GM21515 (cell line): ENCODE measurements around the gene SLC47A2.

Experiments used
- ATAC-seq: cut with Tn5 transposase; IDR thresholded peaks from one replicate; pipeline ENCODE4 v1.9.1; 2021; ENCODE audit not compliant: unreplicated experiment

Gene SLC47A2

GRCh38 chr17:19747829-19748806 is 31.7 kb upstream of the SLC47A2 start, which contains the start of gene ALDH3A1:
Gene ALDH3A1, minus strand, starts transcription at chr17:19748298. Its CDS starts 3,169 bp downstream, at chr17:19745129.
- ATAC-seq = no peak

GRCh38 chr17:19747159-19747719 is 30.9 kb upstream of the SLC47A2 start:
- no peak for ATAC-seq

- ATAC-seq = no peak
These were observed 30.1 kb upstream of the SLC47A2 start for GRCh38 chr17:19746517-19746916.

- no peak for ATAC-seq
These were observed 28.8 kb upstream of the SLC47A2 start for GRCh38 chr17:19744922-19745757.

- ATAC-seq = no peak
These were observed 28.1 kb upstream of the SLC47A2 start for GRCh38 chr17:19744492-19744891.

- ATAC-seq = no peak
These were observed 27.0 kb upstream of the SLC47A2 start for GRCh38 chr17:19743101-19744100.

GRCh38 chr17:19742495-19742894 is 26.1 kb upstream of the SLC47A2 start:
- no peak for ATAC-seq

GRCh38 chr17:19741832-19742457 is 25.6 kb upstream of the SLC47A2 start:
- ATAC-seq = no peak

- ATAC-seq = no peak
These were observed 24.5 kb upstream of the SLC47A2 start for GRCh38 chr17:19740933-19741332.

GRCh38 chr17:19739241-19740201 is 23.1 kb upstream of the SLC47A2 start:
- ATAC-seq = no peak

- no peak for ATAC-seq
These were observed 22.4 kb upstream of the SLC47A2 start for GRCh38 chr17:19738757-19739156.

- no peak for ATAC-seq
These were observed 21.7 kb upstream of the SLC47A2 start for GRCh38 chr17:19738073-19738449.

- ATAC-seq = no peak
These were observed 21.1 kb upstream of the SLC47A2 start for GRCh38 chr17:19737305-19738072.

GRCh38 chr17:19736071-19736470 is 19.7 kb upstream of the SLC47A2 start:
- no peak for ATAC-seq

- no peak for ATAC-seq
These were observed 17.7 kb upstream of the SLC47A2 start for GRCh38 chr17:19733953-19734526.

- no peak for ATAC-seq
These were observed 15.2 kb upstream of the SLC47A2 start for GRCh38 chr17:19731626-19732025.

- ATAC-seq = no peak
These were observed 14.5 kb upstream of the SLC47A2 start for GRCh38 chr17:19730843-19731242.
